Measurements from ENCODE around the gene LRRC66. TPM values are rescaled to one million over a fixed set of nuclear protein-coding genes. Genes with fewer than 3 reads are reported as not detected.

LRRC66 gene
- total RNA-seq, 1 donor from 2014 or later = 1.3 TPM

GRCh38 chr4:52057196-52057595, 37.0 kb upstream of the LRRC66 start:
- Mint-ChIP-seq H3K36me3 (ENCODE audit: low read depth, unreplicated experiment) (no peaks in the 10 kb centered on the region), H3K27me3 (ENCODE audit: unreplicated experiment) (peaks cover 4% of the 10 kb centered on the region), H3K9me3 (ENCODE audit: unreplicated experiment) (no peaks in the 10 kb centered on the region), H3K4me1 (ENCODE audit: unreplicated experiment) (peaks cover 22% of the 10 kb centered on the region), H3K4me3 (ENCODE audit: unreplicated experiment) (no peak overlapping the region), H3K27ac (ENCODE audit: unreplicated experiment) (no peak overlapping the region)
- TF ChIP-seq CTCF (IDR thresholded peaks at IDR 0.05; ENCODE audit: unreplicated experiment) = no peak
- DNase-seq (ENCODE audit: low spot score) = no peak

GRCh38 chr4:52054254-52054653, 34.1 kb upstream of the LRRC66 start:
- no peak for TF ChIP-seq CTCF (IDR thresholded peaks at IDR 0.05; ENCODE audit: unreplicated experiment)
- Mint-ChIP-seq H3K36me3 (ENCODE audit: low read depth, unreplicated experiment) (no peaks in the 10 kb centered on the region), H3K27ac (ENCODE audit: unreplicated experiment) (no peak overlapping the region), H3K4me1 (ENCODE audit: unreplicated experiment) (peaks cover 19% of the 10 kb centered on the region), H3K27me3 (ENCODE audit: unreplicated experiment) (peaks cover 4% of the 10 kb centered on the region), H3K4me3 (ENCODE audit: unreplicated experiment) (no peak overlapping the region), H3K9me3 (ENCODE audit: unreplicated experiment) (no peaks in the 10 kb centered on the region)
- no peak for DNase-seq (ENCODE audit: low spot score)

- H3K9me3 Mint-ChIP-seq (ENCODE audit: unreplicated experiment) = no peaks in the 10 kb centered on the region
- no peaks in the 10 kb centered on the region for H3K36me3 Mint-ChIP-seq (ENCODE audit: low read depth, unreplicated experiment)
- peak overlapping the region; percentile 77 for H3K27ac Mint-ChIP-seq (ENCODE audit: unreplicated experiment)
- DNase-seq (ENCODE audit: low spot score) = peak; percentile 4
- peaks cover 3% of the 10 kb centered on the region for H3K27me3 Mint-ChIP-seq (ENCODE audit: unreplicated experiment)
- no peak for TF ChIP-seq CTCF (IDR thresholded peaks at IDR 0.05; ENCODE audit: unreplicated experiment)
- H3K4me1 Mint-ChIP-seq (ENCODE audit: unreplicated experiment) = peaks cover 16% of the 10 kb centered on the region
- peak overlapping the region; percentile 91 for H3K4me3 Mint-ChIP-seq (ENCODE audit: unreplicated experiment)
Observed at GRCh38 chr4:52052475-52052780, 32.3 kb upstream of the LRRC66 start.

GRCh38 chr4:52051615-52052474, 31.7 kb upstream of the LRRC66 start:
- peaks cover 20% of the 10 kb centered on the region for H3K4me1 Mint-ChIP-seq (ENCODE audit: unreplicated experiment)
- H3K27ac Mint-ChIP-seq (ENCODE audit: unreplicated experiment) = peak overlapping the region; percentile 85
- H3K36me3 Mint-ChIP-seq (ENCODE audit: low read depth, unreplicated experiment) = no peaks in the 10 kb centered on the region
- no peaks in the 10 kb centered on the region for H3K9me3 Mint-ChIP-seq (ENCODE audit: unreplicated experiment)
- peaks cover 3% of the 10 kb centered on the region for H3K27me3 Mint-ChIP-seq (ENCODE audit: unreplicated experiment)
- DNase-seq (ENCODE audit: low spot score) = peak; percentile 86
- H3K4me3 Mint-ChIP-seq (ENCODE audit: unreplicated experiment) = peak overlapping the region; percentile 91
- no peak for TF ChIP-seq CTCF (IDR thresholded peaks at IDR 0.05; ENCODE audit: unreplicated experiment)

- DNase-seq (ENCODE audit: low spot score) = peak; percentile 30
- H3K4me3 Mint-ChIP-seq (ENCODE audit: unreplicated experiment) = peak within 1 kb of the TSS; percentile 91
- no peaks in the 10 kb centered on the region for H3K27me3 Mint-ChIP-seq (ENCODE audit: unreplicated experiment)
- peak within 1 kb of the TSS; percentile 85 for H3K27ac Mint-ChIP-seq (ENCODE audit: unreplicated experiment)
- no peak for TF ChIP-seq CTCF (IDR thresholded peaks at IDR 0.05; ENCODE audit: unreplicated experiment)
- no peaks in the 10 kb centered on the region for H3K9me3 Mint-ChIP-seq (ENCODE audit: unreplicated experiment)
- no peaks in the 10 kb centered on the region for H3K36me3 Mint-ChIP-seq (ENCODE audit: low read depth, unreplicated experiment)
- peaks cover 27% of the 10 kb centered on the region for H3K4me1 Mint-ChIP-seq (ENCODE audit: unreplicated experiment)
Observed at GRCh38 chr4:52051213-52051614, 31.1 kb upstream of the LRRC66 start, which contains the start of gene SPATA18. Gene SPATA18 (plus strand): TSS chr4:52051304. CDS start chr4:52051705, 401 bp downstream.
